GM18870 (cell line): ENCODE measurements around the gene TTC9B.
"Not testable (repeated sequence)": the region's sequence is repeated elsewhere in the genome, so short reads cannot be mapped to it uniquely, and the experiment has no call there.

Source experiments
- ATAC-seq: cut with Tn5 transposase; IDR thresholded peaks from one replicate; pipeline ENCODE4 v1.9.1; 2021; ENCODE audit warnings: moderate library complexity; ENCODE audit not compliant: unreplicated experiment

Gene TTC9B

DNA sequence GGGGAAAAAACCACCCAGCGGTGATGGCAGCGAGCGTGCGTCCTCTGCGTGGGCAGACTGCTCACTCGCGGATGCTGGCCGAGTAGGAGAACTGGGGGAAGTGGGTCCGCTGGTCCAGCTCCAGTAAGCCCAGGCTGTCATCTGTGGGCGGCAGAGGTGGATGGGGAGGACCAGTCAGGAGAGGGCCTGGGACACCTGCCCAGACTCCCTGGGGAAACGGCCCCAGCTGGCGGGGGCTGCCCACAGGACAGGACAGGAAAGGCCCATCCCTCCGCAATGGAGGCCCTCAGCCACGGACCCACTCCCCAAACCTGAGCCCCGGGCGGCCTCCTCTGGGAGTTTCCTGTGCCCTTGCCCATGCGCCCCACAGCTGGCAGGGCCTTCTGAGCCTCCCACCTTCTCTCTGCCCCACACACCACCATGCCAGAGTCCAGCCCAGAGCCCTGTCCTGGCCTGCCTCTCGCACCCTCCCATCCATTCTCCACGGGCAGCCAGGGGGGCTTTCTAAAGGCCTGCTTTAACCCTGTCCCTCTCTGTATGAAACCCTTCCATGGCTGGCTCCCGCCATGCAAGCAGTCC, 15.7 kb upstream of the TTC9B start:
- ATAC-seq = no peak

DNA sequence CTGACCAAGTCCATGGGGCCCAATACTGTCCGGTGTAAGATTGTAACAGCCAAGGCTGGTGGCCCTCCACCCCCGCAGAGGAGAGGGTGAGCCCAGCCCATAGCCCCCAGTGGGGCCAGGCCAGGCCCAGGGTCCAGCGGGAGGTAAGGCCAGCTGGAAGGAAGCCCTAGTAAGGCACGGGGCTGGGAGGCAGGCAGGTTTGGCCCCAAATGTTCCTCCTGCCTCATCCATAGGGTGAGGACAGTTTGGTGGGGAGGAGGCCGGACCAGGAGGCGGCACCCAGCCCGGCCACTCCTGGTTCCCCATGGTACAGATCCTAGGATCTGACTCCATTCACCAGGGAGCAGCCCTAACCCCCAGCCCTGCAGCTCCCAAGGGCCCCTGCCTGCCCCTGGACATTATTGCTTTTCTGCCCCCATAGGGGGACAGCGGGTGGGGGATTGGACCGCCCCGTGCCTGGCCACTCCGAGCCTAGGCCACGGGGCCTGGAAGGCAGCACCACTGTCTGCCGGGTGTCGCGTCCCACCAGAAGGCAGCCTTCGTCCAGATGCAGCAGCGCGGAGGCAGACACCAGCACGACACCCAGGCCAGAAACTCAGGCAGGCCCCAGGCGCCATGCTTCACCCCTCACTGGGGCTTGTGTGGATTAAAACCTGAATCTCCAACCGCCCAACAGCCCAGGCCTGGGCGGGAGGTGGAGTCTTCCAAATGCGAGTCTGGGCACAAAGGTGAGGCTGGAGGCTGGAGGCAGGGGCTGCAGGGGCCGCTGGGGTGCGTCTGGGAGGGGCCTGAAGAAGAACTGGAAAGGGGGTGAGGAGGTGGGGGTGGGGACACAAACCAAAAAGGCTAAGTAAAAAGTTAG, 15.0 kb upstream of the TTC9B start:
- no peak for ATAC-seq

DNA sequence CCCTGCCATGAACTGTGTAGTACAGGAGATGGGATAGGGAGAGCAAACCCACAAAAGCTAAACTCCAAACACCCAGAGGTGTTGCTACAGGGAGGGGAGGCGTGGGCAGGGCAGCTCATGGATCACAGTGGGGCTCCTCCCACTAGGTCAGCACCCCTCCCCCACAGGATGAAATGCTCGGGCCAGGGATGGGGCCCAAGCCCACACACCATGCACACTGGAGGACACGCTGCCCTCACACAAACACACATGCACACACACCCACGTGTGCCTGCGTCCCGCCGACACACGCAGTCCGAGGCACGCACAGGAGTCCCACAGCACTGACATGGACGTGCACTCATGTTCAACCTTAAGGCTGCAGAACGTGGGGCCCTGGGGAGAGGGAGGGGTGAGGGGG, 14.3 kb upstream of the TTC9B start:
- no peak for ATAC-seq

DNA sequence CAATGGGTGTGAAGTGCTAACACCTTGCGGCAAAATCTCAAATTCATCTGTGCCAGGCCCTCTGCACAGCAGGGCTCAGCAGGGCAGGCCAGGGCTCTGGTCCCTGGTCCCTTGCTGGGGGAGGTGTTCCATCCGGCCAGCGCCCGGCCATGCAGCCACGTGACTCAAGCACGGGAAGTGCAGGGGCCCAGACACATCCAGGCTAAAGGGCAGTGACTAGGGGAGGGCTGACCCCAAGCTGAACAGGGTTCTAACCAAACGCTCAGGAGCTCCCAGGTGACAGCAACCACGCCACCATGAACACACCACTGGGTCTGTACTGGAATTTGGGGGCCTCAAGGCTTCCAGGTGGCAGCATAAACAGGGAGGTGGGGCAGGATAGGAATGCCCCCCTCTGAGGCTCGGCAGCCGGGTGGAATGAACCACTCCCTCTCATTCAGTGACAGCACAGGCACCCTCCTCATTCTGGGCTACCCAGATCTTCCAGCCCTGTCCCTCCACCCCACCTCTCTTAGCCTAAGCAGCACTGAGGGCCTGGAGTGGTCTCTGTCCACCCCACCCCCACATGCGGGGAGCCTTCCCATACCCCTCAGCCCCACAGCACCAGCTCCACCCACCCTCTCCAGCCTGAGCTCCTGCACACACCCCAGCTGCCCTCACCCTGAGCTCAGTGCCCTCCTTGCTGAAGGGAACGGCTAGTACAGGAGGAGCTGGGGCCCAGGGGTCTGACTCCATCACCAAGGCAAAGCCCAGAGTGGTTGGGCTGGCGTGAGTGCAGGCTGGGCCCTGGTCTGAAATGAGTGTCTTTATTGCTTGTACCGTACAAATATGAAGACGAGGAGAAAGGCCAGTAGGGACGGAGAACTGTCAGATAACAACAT, 13.6 kb upstream of the TTC9B start:
- no peak for ATAC-seq

DNA sequence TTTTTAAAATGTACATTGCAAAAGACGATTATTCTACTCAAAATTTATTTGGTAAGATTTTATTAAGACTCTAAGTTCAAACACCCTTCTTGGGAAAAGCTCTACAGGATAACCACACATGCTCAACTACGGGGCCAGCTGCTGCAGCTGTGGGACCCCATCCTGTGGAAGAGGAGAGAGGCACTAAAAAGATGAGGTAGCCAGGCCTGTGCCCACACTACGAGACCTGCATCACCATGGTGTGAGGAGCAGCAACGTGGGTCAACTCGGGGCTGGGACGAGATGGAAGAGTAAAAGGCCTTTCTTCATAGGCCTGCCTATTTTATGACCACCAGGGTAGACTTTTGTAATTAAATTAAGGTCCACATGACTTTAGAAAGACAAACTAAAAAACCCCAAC, 12.9 kb upstream of the TTC9B start:
- ATAC-seq = no peak

DNA sequence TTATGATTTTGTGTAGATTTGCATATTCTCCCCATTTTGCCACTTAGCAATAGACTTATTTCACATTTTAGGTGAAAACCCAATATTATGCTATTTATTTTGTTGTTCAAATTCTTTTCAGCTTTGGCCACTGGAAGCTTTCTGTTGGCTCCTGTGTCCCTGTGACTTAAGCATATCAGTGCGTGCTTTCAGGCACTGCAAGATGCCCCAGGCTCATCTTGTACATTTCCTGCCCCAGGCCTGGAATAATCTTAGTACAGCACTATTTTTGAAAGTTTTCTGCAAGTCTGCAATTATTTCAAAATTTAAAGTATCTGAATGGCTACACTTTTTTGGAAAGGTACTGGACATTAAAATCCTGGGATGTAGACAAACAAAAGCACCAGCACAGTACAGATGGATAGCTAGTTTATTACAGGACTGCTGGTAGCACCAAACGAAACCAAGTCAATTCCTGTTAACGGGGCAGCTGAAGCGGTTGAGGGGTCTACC, 11.8 kb upstream of the TTC9B start:
- no peak for ATAC-seq

DNA sequence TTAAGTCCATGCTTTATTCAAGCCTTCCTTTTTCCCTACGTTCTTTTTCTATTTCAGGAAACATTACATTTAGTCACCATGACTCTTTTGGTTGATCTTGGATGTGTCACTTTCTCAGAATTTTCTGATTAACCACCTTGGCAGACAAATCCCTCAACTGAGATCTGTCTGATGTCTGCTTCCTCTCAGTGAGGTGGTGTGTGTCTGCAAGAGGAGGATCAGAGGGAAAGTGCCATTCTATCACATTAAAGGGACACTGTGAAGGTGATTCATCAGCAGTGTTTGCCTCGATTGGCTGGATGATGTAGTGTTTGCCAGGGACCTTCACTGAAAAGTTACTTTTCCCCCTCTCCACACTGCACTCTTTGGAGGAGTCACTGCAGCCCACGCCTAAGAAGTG, 11.3 kb upstream of the TTC9B start:
- ATAC-seq = no peak

DNA sequence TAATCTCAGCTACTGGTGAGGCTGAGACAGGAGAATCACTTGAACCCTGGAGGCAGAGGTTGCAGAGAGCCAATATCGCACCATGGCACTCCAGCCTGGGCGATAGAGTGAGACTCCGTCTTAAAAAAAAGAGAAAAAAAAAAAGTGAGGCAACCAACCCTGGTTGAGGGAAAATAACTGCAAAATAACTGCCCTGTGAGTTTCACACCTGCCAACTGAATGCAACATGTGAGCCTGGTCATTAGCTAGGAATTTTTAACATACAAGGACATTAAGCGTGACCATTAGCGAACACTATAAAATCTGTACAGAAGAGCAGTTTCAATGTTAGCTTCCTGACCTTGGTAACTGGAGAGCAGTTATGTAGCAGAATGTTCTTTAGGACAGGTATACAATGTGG, 10.7 kb upstream of the TTC9B start:
- no peak for ATAC-seq

DNA sequence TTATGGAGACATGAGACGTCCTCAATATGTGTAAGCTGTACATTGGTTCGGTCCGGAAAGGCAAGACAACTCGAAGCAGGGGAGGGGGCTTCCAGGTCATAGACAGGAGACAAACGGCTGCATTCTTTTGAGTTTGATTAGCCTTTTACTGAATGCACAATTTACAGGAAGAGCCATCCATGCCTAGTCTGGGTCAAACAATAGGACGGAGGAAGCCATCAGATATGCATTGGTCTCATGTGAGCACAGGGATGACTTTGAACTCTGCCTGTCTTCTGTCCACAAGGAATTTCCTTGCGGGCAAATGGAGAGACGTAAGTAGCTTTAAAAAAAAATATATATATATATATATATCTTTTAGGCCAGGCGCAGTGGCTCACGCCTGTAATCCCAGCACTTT, 10.2 kb upstream of the TTC9B start:
- no peak for ATAC-seq

DNA sequence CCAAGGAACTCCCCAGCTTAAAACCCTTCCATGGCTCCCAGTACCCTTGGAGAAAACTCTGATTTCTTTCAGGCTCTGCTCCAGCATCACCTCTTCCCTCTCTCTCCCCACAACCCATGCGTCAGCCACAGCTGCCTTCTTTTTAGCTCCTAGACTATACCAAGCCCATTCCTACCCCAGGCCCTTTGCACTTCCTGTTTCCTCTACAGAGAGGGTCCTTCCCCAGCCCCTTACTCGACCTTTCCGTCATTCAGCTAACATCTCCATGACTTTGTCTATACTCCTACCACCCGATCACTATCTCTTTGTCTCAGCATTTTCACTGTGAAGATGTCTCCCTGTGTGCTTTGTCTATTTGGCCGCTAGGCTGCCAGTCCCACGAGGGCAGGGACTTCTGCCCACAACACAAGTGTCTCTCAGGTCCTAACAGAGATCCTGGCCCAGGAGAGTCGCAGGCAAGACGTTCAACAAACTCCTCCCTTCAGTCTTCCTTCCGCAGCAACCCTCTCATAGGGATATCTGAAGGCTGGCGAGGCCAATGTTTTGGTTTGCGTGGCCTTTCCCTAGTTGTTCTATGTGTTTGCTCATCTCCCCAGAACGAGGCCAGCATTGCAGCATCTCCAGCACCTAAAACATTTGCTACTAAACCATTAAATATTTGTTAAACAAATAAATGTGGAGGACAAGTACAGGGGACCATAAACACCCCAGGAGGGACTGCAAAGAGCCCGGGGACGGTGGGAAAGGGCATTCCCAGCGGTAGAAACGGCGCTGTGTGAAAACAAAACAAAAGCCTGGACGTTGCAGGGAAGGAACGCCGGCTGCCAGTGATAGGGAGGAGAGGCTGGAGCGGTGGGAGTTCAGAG, 7.5 kb upstream of the TTC9B start:
- ATAC-seq = no peak

DNA sequence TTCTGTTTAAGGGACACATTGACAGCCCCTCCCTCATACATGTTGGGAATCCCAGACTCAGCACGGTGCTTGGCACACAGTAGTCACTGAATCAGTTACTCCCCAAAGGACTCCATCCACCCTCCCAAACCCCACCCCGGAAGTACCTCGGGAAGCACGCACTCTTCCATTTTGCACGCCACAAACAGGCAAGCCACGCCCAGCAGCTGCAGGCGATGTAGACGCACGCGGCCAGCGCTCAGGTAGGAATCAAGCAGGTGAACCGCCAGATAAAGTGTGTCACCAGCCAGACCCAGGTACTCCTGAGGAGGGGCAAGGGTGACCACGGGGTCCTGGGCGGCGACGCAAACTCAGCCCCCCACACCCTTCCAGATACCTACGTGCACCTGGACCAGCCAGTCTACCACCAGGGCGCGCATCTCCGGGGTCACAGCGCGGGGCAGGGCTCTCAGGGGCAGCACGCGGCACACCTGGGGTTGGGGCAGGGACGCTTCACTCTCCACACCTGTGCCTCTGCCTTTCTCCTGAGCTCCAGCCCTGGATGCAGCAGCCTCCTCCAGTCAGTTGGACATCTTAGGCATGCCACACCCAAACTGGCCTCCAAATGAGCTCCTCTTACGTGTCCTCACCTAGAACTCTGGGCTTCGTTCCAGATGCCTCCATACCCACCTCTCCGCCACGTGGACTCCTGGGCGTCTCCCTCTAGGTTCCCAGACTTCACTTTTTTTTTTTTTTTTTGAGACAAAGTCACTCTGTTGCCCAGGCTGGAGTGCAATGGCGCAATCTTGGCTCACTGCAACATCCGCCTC, 6.4 kb upstream of the TTC9B start:
- no peak for ATAC-seq

DNA sequence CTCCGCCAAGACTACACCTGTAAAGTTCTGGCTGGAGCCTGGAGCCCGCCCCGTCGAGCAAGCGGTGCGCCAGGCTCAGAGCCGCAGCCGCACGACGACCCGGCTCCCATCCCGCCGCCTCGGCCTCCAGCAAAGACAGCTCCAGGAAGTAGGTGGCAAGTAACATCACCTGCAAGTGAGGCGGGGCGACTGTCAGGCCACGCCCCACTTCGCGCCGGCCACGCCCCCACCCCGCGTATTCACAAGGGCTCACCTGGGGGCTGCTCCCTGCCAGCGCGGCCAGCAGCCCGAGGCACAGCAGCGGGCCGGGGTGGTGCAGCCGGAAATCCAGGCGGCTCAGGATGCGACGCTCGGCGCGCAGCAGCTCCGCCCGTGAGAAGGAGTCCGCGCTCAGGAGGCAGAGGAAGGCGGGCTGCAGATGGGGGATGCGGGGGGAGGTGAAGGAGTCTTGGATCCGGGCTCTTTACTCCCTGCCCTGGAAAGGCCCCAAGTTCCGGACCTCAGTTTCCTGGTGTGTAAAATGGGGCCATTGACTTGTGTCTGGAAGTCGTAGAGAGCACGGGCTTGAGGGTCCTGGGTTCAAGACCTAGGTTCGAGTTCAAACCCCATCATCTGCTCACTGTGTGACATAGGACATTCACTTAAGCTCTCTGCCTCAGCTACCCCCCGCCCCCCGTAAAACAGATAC, 5.1 kb upstream of the TTC9B start:
- ATAC-seq = no peak

DNA sequence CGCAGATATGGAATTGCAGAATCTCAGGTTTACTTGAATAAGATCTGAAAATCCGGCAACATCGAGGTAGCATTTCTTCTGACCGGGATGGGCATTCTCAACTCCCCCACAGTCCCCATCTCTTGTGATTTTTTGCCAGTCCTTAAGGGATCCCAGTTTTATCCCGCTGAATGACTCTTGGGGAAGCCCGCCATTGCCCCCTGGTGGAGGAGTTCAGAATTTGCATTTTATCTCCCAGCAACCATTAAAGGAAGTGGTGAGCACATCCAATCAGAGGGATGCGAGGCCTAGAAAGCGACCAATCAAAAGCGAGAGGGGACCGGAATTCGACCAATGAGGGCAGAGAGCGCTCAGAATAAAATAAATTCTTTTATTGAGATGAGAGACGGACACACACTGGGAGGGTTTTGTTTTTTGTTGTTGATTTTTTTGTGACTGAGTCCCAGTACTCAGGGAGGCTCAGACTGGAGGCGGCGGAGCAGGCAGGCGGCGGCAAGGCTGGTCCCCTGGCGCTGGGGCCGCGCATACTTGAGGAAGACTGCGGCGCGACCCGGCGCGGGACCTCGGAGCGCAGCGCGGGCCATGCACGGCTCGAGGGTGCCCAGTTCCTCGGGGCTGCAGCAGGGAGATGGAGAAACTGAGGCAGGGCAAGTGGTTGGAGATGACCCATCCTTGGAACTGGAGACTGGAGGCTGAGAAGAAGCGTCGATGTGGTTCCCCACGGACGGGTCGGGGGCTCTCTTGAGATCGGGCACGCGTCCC, 3.9 kb upstream of the TTC9B start:
- no peak for ATAC-seq

DNA sequence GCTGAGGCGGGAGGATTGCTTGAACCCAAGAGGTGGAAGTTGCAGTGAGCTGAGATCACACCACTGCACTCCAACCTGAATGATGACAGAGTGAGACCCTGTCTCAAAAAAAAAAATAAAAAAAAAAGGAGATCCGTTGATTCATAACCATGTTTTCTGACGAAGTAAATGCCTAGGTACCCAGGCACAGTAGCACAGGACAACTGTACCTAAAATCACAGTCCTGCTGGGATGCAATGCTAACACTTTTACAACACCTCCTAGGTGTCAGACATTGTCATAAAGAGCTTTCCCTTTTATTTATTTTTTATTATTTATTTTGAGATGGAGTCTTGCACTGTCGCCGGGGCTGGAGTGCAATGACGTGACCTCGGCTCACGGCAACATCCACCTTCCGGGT, 2.5 kb upstream of the TTC9B start:
- ATAC-seq = no peak

DNA sequence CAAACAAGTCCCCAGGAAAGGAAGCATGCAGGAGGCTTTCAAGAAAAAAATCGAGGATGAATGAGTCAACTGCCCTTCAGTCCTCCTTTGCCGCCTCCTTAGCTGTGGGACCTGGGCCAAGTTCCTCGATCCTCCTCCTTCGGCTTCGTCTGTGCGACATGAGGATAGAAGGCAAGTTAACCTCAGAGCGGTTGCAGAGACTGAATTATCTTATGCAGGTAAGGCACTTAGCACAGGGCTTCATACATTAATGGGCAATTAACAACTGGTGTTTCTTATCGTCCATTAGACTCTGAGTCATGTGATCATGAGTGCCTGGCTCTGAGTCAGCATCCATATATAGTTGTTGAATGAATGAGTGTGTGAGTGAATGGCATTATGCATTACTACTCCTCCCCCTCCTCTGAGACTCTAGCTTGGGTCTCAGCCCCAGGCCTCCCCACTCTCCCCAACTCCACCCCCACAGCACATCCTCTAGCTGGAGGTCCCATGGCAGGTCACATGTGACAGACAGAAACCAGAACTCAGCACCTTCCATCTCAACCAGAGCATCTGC, 1.6 kb upstream of the TTC9B start:
- no peak for ATAC-seq

DNA sequence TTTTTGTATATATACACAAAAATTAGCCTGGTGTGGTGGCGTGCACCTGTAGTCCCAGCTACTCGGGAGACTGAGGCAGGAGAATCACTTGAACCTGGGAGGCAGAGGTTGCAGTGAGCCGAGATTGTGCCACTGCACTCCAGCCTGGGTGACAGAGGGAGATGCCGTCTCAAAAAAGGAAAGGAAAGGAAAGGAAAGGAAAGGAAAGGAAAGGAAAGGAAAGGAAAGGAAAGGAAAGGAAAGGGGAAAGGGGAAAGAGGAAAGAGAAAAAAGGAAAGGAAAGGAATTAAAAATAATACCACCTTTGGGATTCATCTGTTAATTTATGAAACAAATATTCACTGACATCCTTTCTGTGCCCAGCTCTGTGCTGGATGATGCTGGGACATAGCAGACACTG, 845 bp upstream of the TTC9B start:
- ATAC-seq = not testable (repeated sequence)

DNA sequence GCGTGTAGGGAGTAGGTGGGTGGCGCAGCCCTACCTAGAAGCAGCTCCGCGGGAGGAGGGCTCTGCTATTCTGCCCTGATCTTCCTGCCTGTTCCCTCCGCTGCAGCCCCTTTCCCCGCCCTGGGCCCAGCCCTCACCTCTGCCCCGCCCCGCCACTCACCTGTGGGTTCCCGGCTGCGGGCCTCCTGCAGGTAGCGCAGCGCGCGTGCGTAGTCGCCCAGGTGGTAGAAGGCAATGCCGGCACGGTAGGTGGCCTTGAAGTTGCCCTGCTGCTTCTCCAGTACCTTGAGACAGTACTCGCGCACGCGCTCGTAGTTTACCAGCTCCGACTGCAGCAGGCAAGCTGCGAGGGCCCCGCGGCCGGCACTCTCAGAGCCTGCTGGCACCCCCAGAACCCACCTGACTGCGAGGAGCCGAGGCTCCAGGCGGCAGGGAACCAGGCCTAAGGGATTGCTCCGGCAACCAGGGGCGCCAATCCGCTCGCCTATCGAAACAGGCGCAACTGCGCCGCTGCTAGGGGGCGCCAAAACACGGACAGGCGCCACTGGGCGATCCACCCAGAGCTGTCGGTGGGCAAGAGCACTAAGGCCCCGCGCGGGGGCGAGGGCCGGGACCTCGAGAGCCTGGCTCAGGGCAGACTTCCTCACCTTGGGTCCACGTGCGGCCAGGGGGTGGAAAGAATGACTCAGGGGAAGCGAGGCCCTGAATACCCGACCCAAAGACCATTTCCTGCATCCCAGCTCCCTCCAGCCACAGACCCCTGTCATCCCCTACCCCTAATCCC, 965 bp downstream of the TTC9B start:
- no peak for ATAC-seq

DNA sequence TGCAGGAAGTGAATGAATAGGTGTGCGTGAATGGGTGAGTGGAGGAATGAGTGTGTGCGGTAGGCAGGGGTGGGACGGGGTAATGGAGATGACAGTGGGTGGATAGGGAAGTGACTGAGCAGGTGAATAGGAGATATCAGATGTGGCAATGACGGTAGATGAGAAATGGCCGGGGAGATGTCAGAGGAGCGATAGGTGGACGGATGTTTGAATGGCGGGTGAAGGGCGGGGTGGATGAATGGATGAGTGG, 1.5 kb downstream of the TTC9B start:
- ATAC-seq = no peak
